Measurements from ENCODE around the gene FLYWCH1.

The FLYWCH1 gene

GRCh38 chr16:2987833-2988232 lies 76.1 kb downstream of the FLYWCH1 start:
- DNase-seq: no peak

GRCh38 chr16:2988590-2989099 lies 76.9 kb downstream of the FLYWCH1 start:
- no peak for DNase-seq

- no peak for DNase-seq
Measured at GRCh38 chr16:2990891-2991290, 79.2 kb downstream of the FLYWCH1 start.

- DNase-seq: no peak
Measured at GRCh38 chr16:2991566-2992261, 80.0 kb downstream of the FLYWCH1 start.

DNA sequence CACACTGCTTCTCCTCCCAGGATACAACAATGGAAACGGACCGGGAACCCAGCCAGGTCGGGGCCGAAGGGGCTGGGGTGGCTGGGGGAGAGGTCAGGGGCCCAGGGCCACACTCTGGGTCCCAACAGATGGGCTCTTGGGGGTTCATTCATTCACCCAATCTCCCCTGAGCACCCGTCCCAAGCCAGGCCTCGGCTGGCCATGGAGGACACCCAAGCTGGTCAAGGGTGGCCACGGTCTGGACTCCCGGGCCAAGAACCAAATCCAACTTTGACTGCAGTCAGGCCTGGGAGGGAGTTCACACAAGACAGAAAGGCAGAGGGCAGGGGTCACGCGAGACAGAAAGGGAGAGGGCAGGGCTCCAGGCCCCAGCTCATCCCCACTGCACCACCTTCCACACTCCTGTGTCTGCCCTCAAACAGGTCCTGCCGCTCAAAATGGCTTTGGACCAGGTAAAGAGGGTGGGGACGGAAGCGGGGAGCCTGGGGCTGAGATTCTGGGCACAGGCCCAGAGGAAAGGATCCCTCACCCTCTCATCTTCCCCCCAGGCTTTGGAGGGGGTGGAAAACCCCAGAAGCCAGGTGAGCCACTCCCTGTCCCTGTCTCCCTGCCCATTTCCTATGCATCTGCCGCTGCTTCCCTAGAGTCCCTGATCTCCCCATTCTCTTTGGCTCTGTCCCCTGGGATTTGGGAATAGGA lies 80.8 kb downstream of the FLYWCH1 start:
- DNase-seq: no peak

DNA sequence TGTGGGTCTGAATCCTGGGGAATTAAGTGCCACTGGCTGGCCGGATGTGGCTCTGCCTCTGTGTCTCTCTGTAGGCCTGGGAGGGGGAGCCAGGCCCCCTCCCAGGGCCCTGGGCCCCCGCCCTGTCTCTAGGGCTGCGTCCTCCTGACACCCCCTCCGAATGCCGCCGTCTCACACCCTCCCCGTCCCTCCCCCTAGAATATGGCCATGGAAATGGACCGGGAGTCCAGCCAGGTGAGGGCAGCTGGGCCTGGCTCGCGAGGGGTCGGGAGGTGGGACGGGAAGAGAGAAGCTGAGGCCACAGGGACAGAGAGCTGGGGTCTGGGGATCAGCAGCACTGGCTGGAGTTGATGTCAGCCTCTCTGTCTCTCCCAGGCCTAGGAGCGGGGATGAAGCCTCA lies 84.6 kb downstream of the FLYWCH1 start:
- no peak for DNase-seq

DNA sequence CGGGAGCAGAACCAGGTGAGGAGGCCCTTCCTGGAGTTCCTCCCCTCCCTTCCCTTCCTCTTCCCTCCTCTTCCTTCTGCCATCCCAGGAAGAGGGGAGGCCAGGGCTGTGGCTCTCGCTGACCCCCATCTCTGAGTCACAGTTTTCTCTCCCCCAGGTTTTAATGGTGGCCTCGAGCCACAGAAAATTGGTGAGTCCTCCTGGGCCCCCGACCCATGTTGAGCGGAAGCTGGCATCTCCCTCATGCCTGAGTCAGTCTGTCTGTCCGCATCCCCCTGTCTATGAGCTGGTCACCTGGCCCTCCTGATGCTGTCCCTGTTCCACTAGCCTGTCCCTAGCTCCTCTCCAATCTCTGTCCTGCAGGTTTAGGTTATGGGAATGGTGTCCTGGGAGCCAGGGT lies 88.2 kb downstream of the FLYWCH1 start:
- DNase-seq: no peak

DNA sequence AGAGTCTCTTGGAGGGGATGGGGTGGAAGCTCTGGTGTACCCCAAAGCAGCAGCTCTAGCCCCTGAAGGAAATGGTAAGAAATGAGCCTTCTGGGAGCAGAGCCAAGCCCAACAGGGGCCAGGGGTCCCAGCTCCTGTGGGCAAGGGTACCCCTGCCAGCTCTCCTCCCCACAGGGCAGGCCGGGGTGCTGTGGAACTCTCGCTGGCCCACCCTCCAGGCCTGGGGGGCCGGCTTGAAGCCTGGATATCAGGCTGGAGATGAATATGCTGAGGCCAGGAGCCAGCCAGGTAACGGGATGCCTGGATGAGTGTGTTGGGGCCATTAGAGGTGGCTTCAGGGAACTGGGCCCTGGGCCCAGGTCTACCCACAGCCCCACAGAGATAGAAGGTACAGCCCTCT lies 88.8 kb downstream of the FLYWCH1 start:
- no peak for DNase-seq

Data from activated effector memory CD4-positive, alpha-beta T cell treated with anti-CD3 and anti-CD28 coated beads, Interleukin-2, amount 50 U/mL, for 16 hours (primary cell).